Natural killer cell (primary cell): Measurements from ENCODE around the gene UTP20. TPM values are rescaled to one million over a fixed set of nuclear protein-coding genes. Genes with fewer than 3 reads are reported as not detected.

Experiments
- ATAC-seq, 3 donors: fragments of 150-1000 bp in 2 of 3; fragments of 200-7000 bp in 1 of 3; cut with Tn5 transposase; 1 replicate in 1 of 3; 2 replicates in 2 of 3; pipeline ENCODE4 v1.10.0; 2021; ENCODE audit warnings: mild to moderate bottlenecking in 2 of 3, moderate library complexity in 2 of 3
- DNase-seq, 2 donors: peaks; one replicate each; pipeline versions ENCODE4 v3.0.0 to v3.0.0-alpha.2; 2013 to 2021; ENCODE audit warnings: mixed read lengths in 1 of 2
- H3K27ac ChIP-seq: one replicate; pipeline ENCODE4 v1.5.1; 2013; ENCODE audit warnings: mild to moderate bottlenecking, low read length
- H3K27me3 ChIP-seq: one replicate; pipeline ENCODE4 v1.6.1; 2013; ENCODE audit warnings: low read length; ENCODE audit not compliant: control insufficient read depth, insufficient read depth
- H3K36me3 ChIP-seq: one replicate; pipeline ENCODE4 v1.6.1; 2013; ENCODE audit warnings: low read length; ENCODE audit not compliant: control insufficient read depth, insufficient read depth
- H3K4me1 ChIP-seq: one replicate; pipeline ENCODE4 v1.6.1; 2013; ENCODE audit warnings: low read length; ENCODE audit not compliant: control insufficient read depth, insufficient read depth
- H3K4me3 ChIP-seq: one replicate; pipeline ENCODE4 v1.5.1; 2013; ENCODE audit warnings: low read length
- H3K9me3 ChIP-seq: one replicate; pipeline ENCODE4 v1.6.1; 2013; ENCODE audit warnings: low read length; ENCODE audit not compliant: control insufficient read depth, insufficient read depth
- H3K27ac Mint-ChIP-seq, 2 donors: one replicate each; pipeline ENCODE4 v1.8.0; 2022; ENCODE audit warnings: mild to moderate bottlenecking in 2 of 2, mixed read lengths in 2 of 2, moderate library complexity in 1 of 2
- H3K27me3 Mint-ChIP-seq, 2 donors: one replicate each; pipeline ENCODE4 v1.8.0; 2022; ENCODE audit warnings: low read depth in 2 of 2, mixed read lengths in 2 of 2
- H3K36me3 Mint-ChIP-seq: one replicate; pipeline ENCODE4 v1.8.0; 2022; ENCODE audit warnings: mixed read lengths
- H3K4me1 Mint-ChIP-seq, 2 donors: one replicate each; pipeline ENCODE4 v1.8.0; 2022; ENCODE audit warnings: mixed read lengths in 2 of 2
- H3K4me3 Mint-ChIP-seq: one replicate; pipeline ENCODE4 v1.8.0; 2022; ENCODE audit warnings: mild to moderate bottlenecking, moderate library complexity, mixed read lengths
- H3K9me3 Mint-ChIP-seq, 2 donors: one replicate each; pipeline ENCODE4 v1.8.0; 2022; ENCODE audit warnings: mixed read lengths in 2 of 2
- WGBS: methylation state at CpG from one replicate; pipeline ENCODE4 v1.1.7; 2013; ENCODE audit warnings: missing lambda C conversion rate; ENCODE audit not compliant: insufficient coverage; 5-methylcytosine and 5-hydroxymethylcytosine counted together
- intact Hi-C: fragments of 100-400 bp; cut with micrococcal nuclease; formaldehyde crosslinking; loops from one replicate; pipeline ENCODE4 v1.14.2; 2022
- total RNA-seq, 4 donors: library from RNA; stranded (reverse); fragments of 120-200 nt in 1 of 4; gene quantifications; one replicate each; pipeline versions ENCODE4 v1.2.3 to v1.2.4, GENCODE V29; 2013 to 2022
- TF ChIP-seq, protein P1 (sequence below): fragments of 200-600 bp; IDR thresholded peaks from one replicate; pipeline ENCODE4 v1.8.0; 2022; ENCODE audit warnings: antibody characterized with exemption

UTP20 gene
- total RNA-seq, 3 donors from 2014 or later (not counting 1 experiment from before 2014, with no cell fraction given), result 7.1 to 10.2 (median 9.0) TPM

- ATAC-seq (no peak), DNase-seq (no peak)
- H3K9me3 ChIP-seq, result no peaks in the 10 kb centered on the region
- intact Hi-C loops, result no loop called here
- no peaks in the 10 kb centered on the region for H3K27me3 ChIP-seq
- TF ChIP-seq, protein P1, sequence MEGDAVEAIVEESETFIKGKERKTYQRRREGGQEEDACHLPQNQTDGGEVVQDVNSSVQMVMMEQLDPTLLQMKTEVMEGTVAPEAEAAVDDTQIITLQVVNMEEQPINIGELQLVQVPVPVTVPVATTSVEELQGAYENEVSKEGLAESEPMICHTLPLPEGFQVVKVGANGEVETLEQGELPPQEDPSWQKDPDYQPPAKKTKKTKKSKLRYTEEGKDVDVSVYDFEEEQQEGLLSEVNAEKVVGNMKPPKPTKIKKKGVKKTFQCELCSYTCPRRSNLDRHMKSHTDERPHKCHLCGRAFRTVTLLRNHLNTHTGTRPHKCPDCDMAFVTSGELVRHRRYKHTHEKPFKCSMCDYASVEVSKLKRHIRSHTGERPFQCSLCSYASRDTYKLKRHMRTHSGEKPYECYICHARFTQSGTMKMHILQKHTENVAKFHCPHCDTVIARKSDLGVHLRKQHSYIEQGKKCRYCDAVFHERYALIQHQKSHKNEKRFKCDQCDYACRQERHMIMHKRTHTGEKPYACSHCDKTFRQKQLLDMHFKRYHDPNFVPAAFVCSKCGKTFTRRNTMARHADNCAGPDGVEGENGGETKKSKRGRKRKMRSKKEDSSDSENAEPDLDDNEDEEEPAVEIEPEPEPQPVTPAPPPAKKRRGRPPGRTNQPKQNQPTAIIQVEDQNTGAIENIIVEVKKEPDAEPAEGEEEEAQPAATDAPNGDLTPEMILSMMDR, result no peak
- 100% methylated on average over 1 of the region's 2 CpGs for WGBS
- H3K9me3 Mint-ChIP-seq, result no peaks in the 10 kb centered on the region
- no peak overlapping the region for H3K4me3 Mint-ChIP-seq
- H3K36me3 ChIP-seq, result peaks cover 46% of the 10 kb centered on the region
- H3K4me3 ChIP-seq, result no peak overlapping the region
- no peaks in the 10 kb centered on the region for H3K4me1 ChIP-seq
- no peaks in the 10 kb centered on the region for H3K4me1 Mint-ChIP-seq
- no peak overlapping the region for H3K27ac ChIP-seq
- no peaks in the 10 kb centered on the region for H3K27me3 Mint-ChIP-seq
- H3K27ac Mint-ChIP-seq, result no peak overlapping the region
- H3K36me3 Mint-ChIP-seq, result peaks cover 43% of the 10 kb centered on the region
Observed at GRCh38 chr12:101299346-101299745, 19.4 kb downstream of the UTP20 start.

DNA sequence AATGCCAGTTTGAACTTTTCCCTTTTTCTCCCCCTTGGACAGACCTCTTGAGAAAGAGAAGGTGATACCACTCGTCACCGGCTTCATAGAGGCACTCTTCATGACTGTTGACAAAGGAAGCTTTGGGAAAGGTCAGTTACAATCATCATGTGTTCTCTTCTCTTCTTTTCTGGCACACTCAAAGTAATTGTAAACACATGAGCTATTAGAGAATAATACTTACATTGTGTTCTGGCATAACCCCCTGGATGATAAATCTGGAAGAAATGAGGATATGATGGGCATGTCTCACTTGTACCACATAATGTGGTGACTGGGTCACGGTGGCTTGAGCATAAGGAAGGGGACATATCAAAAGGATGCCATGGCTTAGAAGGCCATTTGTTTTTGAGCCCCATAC is 20.0 kb downstream of the UTP20 start:
- intact Hi-C loops, result no loop called here
- Mint-ChIP-seq H3K4me3 (no peak overlapping the region), H3K27me3 (no peaks in the 10 kb centered on the region), H3K36me3 (peaks cover 45% of the 10 kb centered on the region), H3K9me3 (no peaks in the 10 kb centered on the region), H3K27ac (no peak overlapping the region), H3K4me1 (no peaks in the 10 kb centered on the region)
- Histone ChIP-seq H3K27ac (no peak overlapping the region), H3K4me1 (no peaks in the 10 kb centered on the region), H3K9me3 (no peaks in the 10 kb centered on the region), H3K36me3 (peaks cover 47% of the 10 kb centered on the region), H3K4me3 (no peak overlapping the region), H3K27me3 (no peaks in the 10 kb centered on the region)
- ATAC-seq (no peak), DNase-seq (no peak)
- WGBS, result 98% methylated on average over 3 of the region's 3 CpGs
- TF ChIP-seq, protein P1, result no peak

GRCh38 chr12:101302741-101303140 is 22.8 kb downstream of the UTP20 start:
- DNase-seq, result no peak
- no peak for ATAC-seq
- no peak overlapping the region for H3K27ac Mint-ChIP-seq
- intact Hi-C loops, result no loop called here
- TF ChIP-seq, protein P1, result no peak
- H3K4me1 Mint-ChIP-seq, result no peaks in the 10 kb centered on the region
- no peaks in the 10 kb centered on the region for H3K27me3 Mint-ChIP-seq
- peaks cover 50% of the 10 kb centered on the region for H3K36me3 ChIP-seq
- H3K4me1 ChIP-seq, result no peaks in the 10 kb centered on the region
- H3K27ac ChIP-seq, result no peak overlapping the region
- no peaks in the 10 kb centered on the region for H3K9me3 Mint-ChIP-seq
- WGBS, result 94% methylated on average over 2 of the region's 4 CpGs
- H3K27me3 ChIP-seq, result no peaks in the 10 kb centered on the region
- H3K4me3 ChIP-seq, result no peak overlapping the region
- no peaks in the 10 kb centered on the region for H3K9me3 ChIP-seq
- H3K36me3 Mint-ChIP-seq, result peaks cover 45% of the 10 kb centered on the region
- no peak overlapping the region for H3K4me3 Mint-ChIP-seq

- H3K27me3 ChIP-seq, result no peaks in the 10 kb centered on the region
- Mint-ChIP-seq H3K9me3 (no peaks in the 10 kb centered on the region), H3K27me3 (no peaks in the 10 kb centered on the region), H3K27ac (no peak overlapping the region), H3K4me1 (no peaks in the 10 kb centered on the region), H3K4me3 (no peak overlapping the region), H3K36me3 (peaks cover 34% of the 10 kb centered on the region)
- no peak overlapping the region for H3K27ac ChIP-seq
- no CpG with 5 or more reads among the region's 2 CpGs for WGBS
- DNase-seq (no peak), ATAC-seq (no peak)
- H3K9me3 ChIP-seq, result no peaks in the 10 kb centered on the region
- peaks cover 53% of the 10 kb centered on the region for H3K36me3 ChIP-seq
- TF ChIP-seq, protein P1, result no peak
- H3K4me3 ChIP-seq, result no peak overlapping the region
- H3K4me1 ChIP-seq, result no peaks in the 10 kb centered on the region
- intact Hi-C loops, result no loop called here
Observed at GRCh38 chr12:101305226-101305779, 25.4 kb downstream of the UTP20 start.
